Measurements from ENCODE around the gene CEP131.
A peak's percentile ranks its signal among the peaks of the same experiment; 100 is the strongest.
"Not testable (repeated sequence)": the region's sequence is repeated elsewhere in the genome, so short reads cannot be mapped to it uniquely, and the experiment has no call there.

Gene CEP131

GRCh38 chr17:81151278-81151677 is 71.5 kb downstream of the CEP131 start:
- no peak for DNase-seq (ENCODE audit: low read depth)

GRCh38 chr17:81150377-81151077 is 72.2 kb downstream of the CEP131 start:
- DNase-seq (ENCODE audit: low read depth), result no peak

GRCh38 chr17:81148986-81149533 is 73.7 kb downstream of the CEP131 start:
- DNase-seq (ENCODE audit: low read depth), result no peak

- DNase-seq (ENCODE audit: low read depth), result no peak
Measured at GRCh38 chr17:81148571-81148970, 74.2 kb downstream of the CEP131 start.

- DNase-seq (ENCODE audit: low read depth), result no peak
Measured at GRCh38 chr17:81147701-81148100, 75.1 kb downstream of the CEP131 start.

GRCh38 chr17:81146208-81146607 is 76.6 kb downstream of the CEP131 start:
- DNase-seq (ENCODE audit: low read depth), result not testable (repeated sequence)

GRCh38 chr17:81144423-81144781 is 78.4 kb downstream of the CEP131 start:
- DNase-seq (ENCODE audit: low read depth), result no peak

GRCh38 chr17:81143717-81144422 is 78.9 kb downstream of the CEP131 start:
- no peak for DNase-seq (ENCODE audit: low read depth)

- DNase-seq (ENCODE audit: low read depth), result no peak
Measured at GRCh38 chr17:81143200-81143527, 79.6 kb downstream of the CEP131 start.

- peak; percentile 48 for DNase-seq (ENCODE audit: low read depth)
Measured at GRCh38 chr17:81142301-81143199, 80.2 kb downstream of the CEP131 start.

- no peak for DNase-seq (ENCODE audit: low read depth)
Measured at GRCh38 chr17:81140695-81141094, 82.1 kb downstream of the CEP131 start.

- no peak for DNase-seq (ENCODE audit: low read depth)
Measured at GRCh38 chr17:81140018-81140417, 82.7 kb downstream of the CEP131 start.
